GM10847 (cell line): Measurements from ENCODE around the gene GRB2.

Experiments used
- POLR2A ChIP-seq: IDR thresholded peaks from 2 replicates; pipeline ENCODE4 v1.6.1; 2011; ENCODE audit not compliant: insufficient read length; ENCODE audit errors: extremely low read depth

GRB2 gene

DNA sequence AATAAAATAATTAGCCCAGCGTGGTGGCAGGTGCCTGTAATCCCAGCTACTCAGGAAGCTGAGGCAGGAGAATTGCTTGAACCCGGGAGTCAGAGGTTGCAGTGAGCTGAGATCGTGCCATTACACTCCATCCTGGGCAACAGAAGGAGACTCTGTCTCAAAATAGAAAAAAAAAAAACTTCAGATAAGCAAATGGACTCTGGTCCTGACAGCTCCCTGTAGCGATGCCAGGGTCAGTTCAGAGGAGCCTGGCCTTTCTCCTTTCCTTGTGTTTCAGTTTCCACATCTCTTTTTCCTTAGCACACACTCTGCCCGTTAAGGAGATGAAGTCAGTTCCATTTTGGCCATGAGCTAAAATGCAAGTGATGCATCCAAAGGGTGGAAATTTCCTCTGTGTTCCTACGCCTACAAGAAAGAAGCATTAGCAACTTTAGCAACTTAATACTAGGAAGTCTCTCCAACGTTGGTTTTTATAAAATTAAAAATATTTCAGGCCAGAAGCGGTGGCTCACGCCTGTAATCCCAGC is 11.6 kb upstream of the GRB2 start:
- no peak for TF ChIP-seq POLR2A

DNA sequence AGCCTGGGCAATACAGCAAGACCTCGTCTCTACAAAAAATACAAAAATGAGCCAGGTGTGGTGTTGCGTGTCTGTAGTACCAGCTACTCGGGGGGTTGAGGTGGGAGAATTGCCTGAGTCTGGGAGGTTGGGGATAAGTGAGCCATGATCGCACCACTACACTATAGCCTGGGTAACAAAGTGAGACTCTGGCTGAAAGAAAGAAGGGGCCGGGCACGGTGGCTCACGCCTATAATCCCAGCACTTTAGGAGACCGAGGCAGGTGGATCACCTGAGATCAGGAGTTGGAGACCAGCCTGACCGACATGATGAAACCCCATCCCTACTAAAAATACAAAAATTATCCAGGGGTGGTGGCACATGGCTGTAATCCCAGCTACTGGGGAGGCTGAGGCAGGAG is 10.5 kb upstream of the GRB2 start:
- TF ChIP-seq POLR2A = no peak

- no peak for TF ChIP-seq POLR2A
Measured at GRCh38 chr17:75414488-75414887, 9.0 kb upstream of the GRB2 start.

DNA sequence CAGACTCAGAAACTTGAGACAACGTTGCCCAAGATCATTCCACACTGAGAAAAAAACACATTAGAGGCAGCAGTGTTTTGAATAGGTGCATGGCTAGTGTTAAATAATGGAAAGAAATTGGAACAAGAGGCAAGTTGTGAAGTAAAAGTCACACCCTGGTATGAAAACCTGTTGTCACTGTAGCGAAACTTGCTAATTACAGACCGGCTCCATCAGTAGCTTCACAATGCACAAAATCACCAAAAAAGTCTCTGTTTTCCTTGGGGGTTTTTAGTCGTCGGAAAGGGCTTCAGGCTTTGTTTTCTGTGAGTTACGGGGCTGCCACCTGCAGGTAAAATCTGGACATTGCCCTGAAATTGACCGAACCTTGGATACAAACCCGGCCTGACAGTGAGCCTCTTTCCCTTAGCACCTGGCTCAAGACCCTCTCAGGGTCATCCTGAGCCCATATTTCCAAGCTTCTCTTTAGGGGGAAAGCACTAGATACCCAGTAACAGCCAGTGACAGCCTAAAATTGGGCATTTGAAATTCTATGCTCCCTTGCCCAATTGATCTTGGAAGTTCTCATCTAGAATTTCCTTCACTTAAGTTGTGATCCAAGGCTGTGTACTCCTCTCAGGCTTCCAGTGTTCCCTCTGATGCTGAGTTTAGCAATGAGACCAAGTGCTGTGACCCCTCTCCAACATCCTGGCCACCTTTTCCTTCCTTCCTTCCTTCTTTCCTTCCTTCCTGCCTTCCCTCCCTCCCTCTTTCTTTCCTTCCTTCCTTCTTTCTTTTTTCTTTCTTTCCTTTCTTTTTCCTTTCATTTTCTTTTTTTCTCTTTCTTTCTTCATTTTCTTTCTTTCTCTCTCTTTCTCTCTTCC is 7.2 kb upstream of the GRB2 start:
- no peak for TF ChIP-seq POLR2A

DNA sequence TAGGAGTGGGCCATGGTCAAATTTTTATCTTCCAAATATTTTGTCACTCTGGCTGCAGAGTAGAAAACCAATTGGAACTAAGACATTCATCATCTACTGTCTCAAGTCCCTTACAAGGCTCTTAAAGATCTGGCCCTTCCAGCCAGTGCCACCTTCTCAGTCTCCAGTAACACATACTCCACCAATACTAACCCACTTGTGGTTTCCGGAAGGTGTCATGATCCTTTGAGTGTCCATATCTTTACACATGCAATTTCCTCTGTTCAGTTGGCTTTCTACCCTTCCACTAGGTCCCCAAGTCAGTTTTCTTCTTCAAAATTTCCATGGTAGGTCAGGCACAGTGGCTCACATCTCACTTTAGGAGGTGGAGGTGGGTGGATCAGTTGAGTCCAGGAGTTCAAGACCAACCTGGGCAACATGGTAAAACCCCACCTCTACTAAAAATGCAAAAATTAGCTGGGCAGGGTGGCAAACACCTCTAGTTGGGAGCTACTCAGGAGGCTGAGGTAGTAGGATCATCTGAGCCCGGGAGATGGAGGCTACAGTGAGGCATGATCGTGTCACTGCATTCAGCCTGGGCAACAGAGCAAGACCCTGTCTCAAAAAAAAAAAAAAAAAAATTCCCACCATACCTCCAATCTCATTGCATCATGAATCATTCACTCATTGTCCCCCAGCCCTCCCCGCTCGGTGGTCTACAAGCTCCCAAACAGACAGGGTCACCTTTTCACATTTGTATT is 6.0 kb upstream of the GRB2 start:
- TF ChIP-seq POLR2A = no peak

DNA sequence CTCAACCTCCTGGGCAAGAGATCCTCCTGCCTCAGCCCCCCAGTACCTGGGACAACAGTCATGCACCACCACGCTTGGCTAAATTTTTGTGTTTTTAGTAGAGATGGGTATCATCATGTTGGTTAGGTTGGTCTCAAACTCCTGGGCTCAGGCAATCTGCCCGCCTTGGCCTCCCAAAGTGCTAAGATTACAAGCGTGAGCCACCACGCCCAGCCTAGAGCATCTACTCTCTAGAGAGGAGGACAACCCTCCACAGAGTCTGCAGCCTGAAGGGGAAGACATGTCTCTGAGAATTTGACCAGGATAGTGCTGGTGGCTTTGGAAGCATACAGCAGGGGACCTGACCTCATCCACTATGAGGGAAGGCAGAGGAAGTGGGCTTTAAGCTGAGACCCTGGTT is 4.7 kb upstream of the GRB2 start:
- TF ChIP-seq POLR2A = no peak

DNA sequence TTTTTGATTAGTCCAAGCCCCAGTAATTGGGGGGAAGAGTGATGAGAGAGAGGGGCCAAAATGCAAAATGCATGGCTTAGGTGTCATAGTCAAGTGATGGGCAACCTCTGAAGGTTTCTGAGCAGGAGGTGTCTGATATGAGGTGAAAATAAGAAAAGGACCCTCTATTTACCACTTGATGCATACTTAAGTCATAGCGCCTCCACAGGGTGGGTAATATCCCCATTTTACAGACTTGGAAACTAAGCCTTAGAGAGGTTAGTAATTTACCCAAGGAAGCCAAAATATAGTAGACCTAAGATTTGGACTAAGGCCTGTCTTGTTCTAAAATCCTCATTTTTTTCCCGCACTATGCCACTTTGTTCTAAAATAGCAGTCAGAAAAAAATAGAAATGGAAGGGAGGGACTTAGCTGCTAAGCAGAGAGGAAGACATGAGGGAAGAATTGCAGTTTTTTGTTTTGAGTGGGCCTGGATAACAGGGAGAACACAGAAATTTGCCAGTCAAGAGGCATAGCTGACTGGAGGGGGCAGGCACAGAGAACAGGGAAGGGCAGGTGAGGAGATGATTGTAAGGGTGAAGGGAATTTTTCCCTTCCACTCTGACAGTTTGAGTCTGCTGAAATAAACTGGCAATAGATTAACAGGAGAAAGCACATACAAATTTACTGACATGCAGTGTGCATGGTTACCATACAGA is 2.3 kb upstream of the GRB2 start:
- TF ChIP-seq POLR2A = no peak

- TF ChIP-seq POLR2A = no peak
Measured at GRCh38 chr17:75406222-75406615, 741 bp upstream of the GRB2 start.

DNA sequence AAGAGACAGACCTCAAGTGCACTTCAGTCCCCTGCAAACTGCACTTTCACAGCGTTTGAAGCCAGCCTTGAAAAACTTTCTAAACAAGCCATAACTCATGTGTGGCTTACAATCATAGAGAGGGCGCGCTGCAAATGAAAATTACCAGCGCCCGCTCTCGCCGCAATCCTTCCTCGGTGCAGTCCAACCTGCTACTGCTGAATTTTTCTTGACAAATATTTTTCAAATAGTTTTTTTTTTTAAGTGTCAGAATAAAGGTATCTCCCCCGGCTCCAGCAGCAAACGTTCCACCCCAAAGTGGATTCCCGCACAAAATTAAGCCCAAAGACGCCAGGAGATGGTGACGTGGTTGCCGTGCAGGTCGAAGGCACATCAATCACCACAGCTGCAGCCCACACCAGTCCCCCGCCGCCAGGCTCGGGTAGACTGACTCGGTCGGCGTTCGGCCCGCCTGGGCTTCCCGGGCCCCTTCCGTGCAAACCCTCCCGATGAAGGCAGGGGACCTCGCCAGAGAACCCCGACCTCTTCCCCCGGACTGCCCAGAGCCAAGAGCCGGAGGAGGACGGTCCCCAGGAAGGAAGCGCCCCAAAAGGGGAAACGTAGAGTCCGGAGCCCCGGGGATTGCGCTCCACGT is 630 bp downstream of the GRB2 start:
- TF ChIP-seq POLR2A = no peak

- TF ChIP-seq POLR2A = no peak
Measured at GRCh38 chr17:75404223-75404730, 1.2 kb downstream of the GRB2 start.

- no peak for TF ChIP-seq POLR2A
Measured at GRCh38 chr17:75403131-75403530, 2.3 kb downstream of the GRB2 start.

- no peak for TF ChIP-seq POLR2A
Measured at GRCh38 chr17:75402026-75402425, 3.5 kb downstream of the GRB2 start.

DNA sequence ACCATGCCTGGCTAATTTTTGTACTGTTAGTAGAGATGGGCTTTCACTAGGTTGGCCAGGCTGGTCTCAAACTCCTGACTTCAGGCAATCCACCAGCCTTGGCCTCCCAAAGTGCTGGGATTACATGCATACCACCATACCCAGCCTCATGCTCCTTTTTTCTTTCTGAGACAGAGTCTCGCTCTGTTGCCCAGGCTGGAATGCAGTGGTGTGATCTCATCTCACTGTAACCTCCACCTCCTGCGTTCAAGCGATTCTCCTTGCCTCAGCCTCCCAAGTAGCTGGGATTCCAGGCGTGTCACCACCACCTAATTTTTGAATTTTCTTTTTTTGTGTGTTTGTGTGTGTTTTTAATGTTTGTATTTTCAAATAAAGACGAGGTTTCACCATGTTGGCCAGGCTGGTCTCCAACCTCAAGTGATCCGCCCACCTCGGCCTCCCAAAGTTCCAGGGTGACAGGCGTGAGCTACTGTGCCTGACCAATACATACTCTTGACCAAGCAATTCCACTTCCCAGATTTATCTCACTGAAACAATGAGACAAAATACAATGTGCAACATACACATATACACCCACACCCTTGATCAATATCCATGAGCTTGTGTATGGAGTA is 5.0 kb downstream of the GRB2 start:
- no peak for TF ChIP-seq POLR2A

DNA sequence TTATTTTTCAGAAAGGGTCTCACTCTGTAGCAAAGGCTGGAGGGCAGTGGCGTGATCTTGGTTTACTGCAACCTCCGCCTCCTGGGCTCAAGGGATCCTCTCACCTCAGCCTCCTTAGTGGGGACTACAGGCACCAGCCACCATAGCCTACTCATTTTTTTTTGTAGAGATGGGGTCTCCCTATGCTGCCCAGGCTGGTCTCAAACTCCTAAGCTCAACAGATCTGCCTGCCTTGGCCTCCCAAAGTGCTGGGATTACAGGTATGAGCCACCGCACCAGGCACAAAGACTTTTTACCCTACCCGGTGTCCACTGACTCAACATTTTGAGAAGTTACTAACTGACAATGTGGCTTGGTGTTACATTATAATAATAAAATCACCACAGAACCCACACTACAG is 7.2 kb downstream of the GRB2 start:
- no peak for TF ChIP-seq POLR2A

GRCh38 chr17:75397217-75397616 is 8.3 kb downstream of the GRB2 start:
- no peak for TF ChIP-seq POLR2A
